ENCODE results near the gene ELN.

- TF ChIP-seq CTCF (IDR thresholded peaks at IDR 0.05; ENCODE audit: low read depth, low read length) (no peak), EZH2phosphoT487 (IDR thresholded peaks at IDR 0.05; ENCODE audit: low read depth) (no peak)
These were observed 21.3 kb upstream of the ELN start for GRCh38 chr7:74006451-74007241.
